Astrocyte of the cerebellum (primary cell): ENCODE data around the gene PIK3R6.
"Not testable (repeated sequence)": the region's sequence is repeated elsewhere in the genome, so short reads cannot be mapped to it uniquely, and the experiment has no call there.

ENCODE experiments used
- DNase-seq: peaks from one replicate; pipeline ENCODE4 v3.0.0-alpha.2; 2011; ENCODE audit warnings: low read depth
- H3K4me3 ChIP-seq: 2 replicates; pipeline ENCODE4 v1.5.1; 2011; ENCODE audit warnings: mild to moderate bottlenecking, low read depth, low read length, moderate library complexity
- CTCF ChIP-seq: IDR thresholded peaks from 2 replicates; pipeline ENCODE4 v1.5.1; 2012; ENCODE audit warnings: low read length, low read depth, moderate library complexity, mild to moderate bottlenecking; ENCODE audit errors: missing control alignments
- in situ Hi-C: cut with HindIII; loops from 2 replicates; pipeline ENCODE4 v1.10.0; 2017; ENCODE audit warnings: low sequenced_read_pairs

The PIK3R6 gene

DNA sequence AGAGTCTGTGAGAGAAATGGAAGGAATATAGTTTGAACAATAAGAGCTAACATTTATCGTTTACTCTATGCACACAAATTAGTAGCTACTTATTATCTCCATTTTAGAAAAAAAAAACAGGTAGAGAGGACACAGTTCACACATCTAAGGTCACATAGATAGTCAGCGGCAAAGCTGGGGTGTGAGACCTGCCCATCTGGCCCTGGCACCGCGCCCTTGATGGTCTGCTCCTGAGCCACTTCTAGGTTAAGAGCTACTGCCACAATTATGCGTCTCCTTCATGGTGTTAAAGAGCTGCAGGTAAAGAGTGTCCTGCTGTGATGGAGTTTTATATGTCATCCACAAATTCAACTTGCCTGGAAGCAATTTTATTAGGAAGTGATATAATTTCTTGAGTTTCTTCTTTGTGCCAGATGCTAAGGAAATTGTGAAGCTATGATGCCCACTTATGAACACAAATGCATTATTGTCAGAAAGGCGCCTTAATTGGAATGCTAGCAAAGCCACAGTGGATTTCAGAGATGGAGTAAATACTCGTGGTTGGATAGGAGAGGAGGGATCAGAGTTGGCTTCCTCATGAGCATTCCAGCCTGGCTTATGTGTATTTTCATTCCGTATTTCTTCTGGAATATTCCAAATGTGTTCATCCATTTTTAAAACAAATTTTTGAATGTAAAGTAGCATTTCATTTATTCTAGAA is 47.0 kb downstream of the PIK3R6 start:
- in situ Hi-C loops: no loop called here
- H3K4me3 ChIP-seq: no peak overlapping the region
- DNase-seq: no peak
- no peak for TF ChIP-seq CTCF

GRCh38 chr17:8818654-8819330 is 48.7 kb downstream of the PIK3R6 start:
- no peak for TF ChIP-seq CTCF
- no peak overlapping the region for H3K4me3 ChIP-seq
- no peak for DNase-seq
- in situ Hi-C loops: no loop called here

GRCh38 chr17:8818047-8818446 is 49.4 kb downstream of the PIK3R6 start:
- no peak for DNase-seq
- H3K4me3 ChIP-seq: no peak overlapping the region
- TF ChIP-seq CTCF: no peak
- in situ Hi-C loops: no loop called here

GRCh38 chr17:8806926-8807550 is 60.4 kb downstream of the PIK3R6 start:
- no peak for TF ChIP-seq CTCF
- no peak for DNase-seq
- in situ Hi-C loops: no loop called here
- H3K4me3 ChIP-seq: no peak overlapping the region

- no peak for DNase-seq
- no peak for TF ChIP-seq CTCF
- no peak overlapping the region for H3K4me3 ChIP-seq
- in situ Hi-C loops: no loop called here
These were observed 61.1 kb downstream of the PIK3R6 start for GRCh38 chr17:8806253-8806925.

DNA sequence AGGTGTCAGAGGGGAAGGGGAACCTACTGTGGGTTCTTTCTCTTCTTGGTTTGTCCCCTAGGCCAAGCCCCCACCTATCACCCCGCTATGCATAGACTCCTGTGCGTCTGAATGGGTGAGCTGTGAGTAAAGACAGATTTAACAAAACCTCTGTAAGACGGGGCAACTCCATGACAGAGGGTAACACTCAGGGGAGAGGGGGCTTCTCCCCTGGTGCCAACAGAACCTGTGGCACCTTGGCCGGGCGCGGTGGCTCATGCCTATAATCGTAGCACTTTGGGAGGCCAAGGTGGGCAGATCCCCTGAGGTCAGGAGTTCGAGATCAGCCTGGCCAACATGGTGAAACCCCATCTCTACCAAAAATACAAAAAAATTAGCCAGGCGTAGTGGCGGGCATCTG is 62.1 kb downstream of the PIK3R6 start:
- in situ Hi-C loops, DNase-seq, H3K4me3 ChIP-seq: not testable (repeated sequence)
